Ectodermal cell (in vitro differentiated cells): ENCODE results near the gene C1QTNF8.

Source experiments
- H3K27ac ChIP-seq: 2 replicates; pipeline ENCODE4 v1.7.0; 2013; ENCODE audit warnings: mild to moderate bottlenecking, low read depth, low read length; ENCODE audit not compliant: insufficient read depth, poor library complexity, severe bottlenecking
- H3K27me3 ChIP-seq: 2 replicates; pipeline ENCODE4 v1.7.0; 2013; ENCODE audit warnings: mild to moderate bottlenecking, low read length; ENCODE audit not compliant: insufficient read depth, control insufficient read depth, poor library complexity, severe bottlenecking
- H3K36me3 ChIP-seq: one replicate; pipeline ENCODE4 v1.7.0; 2013; ENCODE audit warnings: low read length; ENCODE audit not compliant: control insufficient read depth, insufficient read depth
- H3K4me1 ChIP-seq: one replicate; pipeline ENCODE4 v1.7.0; 2013; ENCODE audit warnings: low read length; ENCODE audit not compliant: control insufficient read depth, insufficient read depth
- H3K4me3 ChIP-seq: 2 replicates; pipeline ENCODE4 v1.7.0; 2013; ENCODE audit warnings: low read depth, low read length, control low read depth; ENCODE audit not compliant: insufficient read depth
- H3K9me3 ChIP-seq: 2 replicates; pipeline ENCODE4 v1.7.0; 2013; ENCODE audit warnings: mild to moderate bottlenecking, low read length, moderate library complexity; ENCODE audit not compliant: control insufficient read depth
- WGBS, 2 experiments: methylation state at CpG; one replicate each; pipeline ENCODE4 v1.1.7; 2013; ENCODE audit warnings: missing lambda C conversion rate in 2 of 2; 5-methylcytosine and 5-hydroxymethylcytosine counted together

The C1QTNF8 gene

GRCh38 chr16:1050921-1051320 lies 45.1 kb downstream of the C1QTNF8 start:
- H3K27me3 ChIP-seq = peaks cover 2% of the 10 kb centered on the region
- 92 to 96% methylated on average over 15 of the region's 15 CpGs for WGBS, 2 experiments
- no peaks in the 10 kb centered on the region for H3K36me3 ChIP-seq

GRCh38 chr16:1050516-1050915 lies 45.5 kb downstream of the C1QTNF8 start:
- H3K4me1 ChIP-seq = peaks cover 15% of the 10 kb centered on the region
- no peak overlapping the region for H3K4me3 ChIP-seq
- no peak overlapping the region for H3K27ac ChIP-seq
- 94 to 95% methylated on average over 30 of the region's 30 CpGs for WGBS, 2 experiments
- H3K36me3 ChIP-seq = no peaks in the 10 kb centered on the region
- H3K27me3 ChIP-seq = no peaks in the 10 kb centered on the region
- no peaks in the 10 kb centered on the region for H3K9me3 ChIP-seq

More at GRCh38 chr16:1050921-1051320, 45.1 kb downstream of the C1QTNF8 start:
- H3K27ac ChIP-seq = no peak overlapping the region
- H3K9me3 ChIP-seq = no peaks in the 10 kb centered on the region
- no peak overlapping the region for H3K4me3 ChIP-seq
- peaks cover 15% of the 10 kb centered on the region for H3K4me1 ChIP-seq

- Histone ChIP-seq H3K4me1 (peaks cover 15% of the 10 kb centered on the region), H3K27me3 (no peaks in the 10 kb centered on the region), H3K36me3 (no peaks in the 10 kb centered on the region), H3K4me3 (no peak overlapping the region), H3K27ac (no peak overlapping the region), H3K9me3 (no peaks in the 10 kb centered on the region)
- WGBS, 2 experiments = 91 to 92% methylated on average over 11 of the region's 11 CpGs
Measured at GRCh38 chr16:1049976-1050247, 46.1 kb downstream of the C1QTNF8 start.

- no peaks in the 10 kb centered on the region for H3K9me3 ChIP-seq
- H3K27me3 ChIP-seq = no peaks in the 10 kb centered on the region
- H3K36me3 ChIP-seq = no peaks in the 10 kb centered on the region
- 90 to 92% methylated on average over 31 of the region's 31 CpGs for WGBS, 2 experiments
- H3K4me1 ChIP-seq = peaks cover 15% of the 10 kb centered on the region
- H3K27ac ChIP-seq = no peak overlapping the region
- no peak overlapping the region for H3K4me3 ChIP-seq
Measured at GRCh38 chr16:1049113-1049975, 46.7 kb downstream of the C1QTNF8 start.

- Histone ChIP-seq H3K27me3 (no peaks in the 10 kb centered on the region), H3K27ac (no peak overlapping the region), H3K9me3 (no peaks in the 10 kb centered on the region), H3K36me3 (no peaks in the 10 kb centered on the region), H3K4me1 (peaks cover 15% of the 10 kb centered on the region), H3K4me3 (no peak overlapping the region)
- WGBS, 2 experiments = 32 to 36% methylated on average over 37 of the region's 37 CpGs
Measured at GRCh38 chr16:1048442-1049112, 47.5 kb downstream of the C1QTNF8 start.

- Histone ChIP-seq H3K27ac (no peak overlapping the region), H3K9me3 (no peaks in the 10 kb centered on the region), H3K4me1 (peaks cover 15% of the 10 kb centered on the region), H3K4me3 (no peak overlapping the region), H3K36me3 (no peaks in the 10 kb centered on the region), H3K27me3 (no peaks in the 10 kb centered on the region)
- whole genome bisulfite sequencing, 2 experiments = 88 to 92% methylated on average over 16 of the region's 16 CpGs
Measured at GRCh38 chr16:1047801-1048200, 48.2 kb downstream of the C1QTNF8 start.

- WGBS, 2 experiments = 92 to 95% methylated on average over 9 of the region's 9 CpGs
- Histone ChIP-seq H3K9me3 (no peaks in the 10 kb centered on the region), H3K4me1 (peaks cover 15% of the 10 kb centered on the region), H3K27me3 (no peaks in the 10 kb centered on the region), H3K36me3 (no peaks in the 10 kb centered on the region), H3K4me3 (no peak overlapping the region), H3K27ac (no peak overlapping the region)
Measured at GRCh38 chr16:1047123-1047522, 48.9 kb downstream of the C1QTNF8 start.

- Histone ChIP-seq H3K27ac (no peak overlapping the region), H3K9me3 (no peaks in the 10 kb centered on the region), H3K4me1 (peaks cover 15% of the 10 kb centered on the region), H3K4me3 (no peak overlapping the region), H3K36me3 (no peaks in the 10 kb centered on the region), H3K27me3 (no peaks in the 10 kb centered on the region)
- 94 to 95% methylated on average over 49 of the region's 49 CpGs for WGBS, 2 experiments
Measured at GRCh38 chr16:1045993-1046911, 49.8 kb downstream of the C1QTNF8 start.

- Histone ChIP-seq H3K36me3 (no peaks in the 10 kb centered on the region), H3K4me1 (peaks cover 15% of the 10 kb centered on the region), H3K4me3 (no peak overlapping the region), H3K9me3 (no peaks in the 10 kb centered on the region), H3K27me3 (no peaks in the 10 kb centered on the region), H3K27ac (no peak overlapping the region)
- WGBS, 2 experiments = 85 to 86% methylated on average over 38 of the region's 38 CpGs
Measured at GRCh38 chr16:1045310-1045992, 50.6 kb downstream of the C1QTNF8 start.
